GM21619 (cell line): ENCODE results near the gene CLCNKA.
"Not testable (repeated sequence)": the region's sequence is repeated elsewhere in the genome, so short reads cannot be mapped to it uniquely, and the experiment has no call there.

Source experiments
- ATAC-seq: cut with Tn5 transposase; IDR thresholded peaks from one replicate; pipeline ENCODE4 v1.9.1; 2021; ENCODE audit not compliant: unreplicated experiment

Gene CLCNKA

GRCh38 chr1:16021681-16022080 is at the start of gene CLCNKA:
TSS of gene CLCNKA (plus strand) at chr1:16022036. CDS start at chr1:16022620, 584 bp downstream.
- no peak for ATAC-seq

GRCh38 chr1:15972409-15972808 is 49.4 kb upstream of the CLCNKA start:
- no peak for ATAC-seq

GRCh38 chr1:15973772-15974171 is 48.1 kb upstream of the CLCNKA start:
- no peak for ATAC-seq

- no peak for ATAC-seq
Measured at GRCh38 chr1:15974855-15975254, 47.0 kb upstream of the CLCNKA start.

- ATAC-seq, result peak; percentile 49
Measured at GRCh38 chr1:15975358-15975804, 46.5 kb upstream of the CLCNKA start.

GRCh38 chr1:15975805-15976680 is 45.8 kb upstream of the CLCNKA start, which contains the start of gene ZBTB17:
TSS of gene ZBTB17 (minus strand) at chr1:15976101. CDS start at chr1:15948495, 27,606 bp downstream.
- peak; percentile 66 for ATAC-seq

- ATAC-seq, result not testable (repeated sequence)
Measured at GRCh38 chr1:15977947-15978346, 43.9 kb upstream of the CLCNKA start.

GRCh38 chr1:15981679-15982078 is 40.2 kb upstream of the CLCNKA start:
- no peak for ATAC-seq

GRCh38 chr1:15983275-15983674 is 38.6 kb upstream of the CLCNKA start:
- no peak for ATAC-seq

GRCh38 chr1:15985611-15986297 is 36.1 kb upstream of the CLCNKA start:
- no peak for ATAC-seq

- ATAC-seq, result no peak
Measured at GRCh38 chr1:15988856-15989736, 32.7 kb upstream of the CLCNKA start.

GRCh38 chr1:15989776-15990175 is 32.1 kb upstream of the CLCNKA start:
- ATAC-seq, result no peak

- ATAC-seq, result no peak
Measured at GRCh38 chr1:15991427-15992186, 30.2 kb upstream of the CLCNKA start.

GRCh38 chr1:15992187-15992553 is 29.7 kb upstream of the CLCNKA start:
- no peak for ATAC-seq

- ATAC-seq, result no peak
Measured at GRCh38 chr1:15992582-15993500, 29.0 kb upstream of the CLCNKA start.

GRCh38 chr1:15993666-15994065 is 28.2 kb upstream of the CLCNKA start:
- ATAC-seq, result no peak

GRCh38 chr1:15994081-15994480 is 27.8 kb upstream of the CLCNKA start:
- ATAC-seq, result no peak

- ATAC-seq, result no peak
Measured at GRCh38 chr1:15994590-15995351, 27.1 kb upstream of the CLCNKA start.
